ENCODE results near the gene PLA2G2A. TPM values are rescaled to one million over a fixed set of nuclear protein-coding genes. Genes with fewer than 3 reads are reported as not detected.
"Not testable (repeated sequence)": the region's sequence is repeated elsewhere in the genome, so short reads cannot be mapped to it uniquely, and the experiment has no call there.

Gene PLA2G2A
- total RNA-seq, 1 experiment from 2014 or later = 9.2 TPM

- intact Hi-C loops (cut with micrococcal nuclease; ENCODE audit: unreplicated experiment) = no loop called here
- Histone ChIP-seq H3K4me3 (ENCODE audit: low read depth, low read length) (no peak overlapping the region), H3K9me3 (0 out of 2 replicates have a peak, but pooled peaks cover 3% of the 10 kb centered on the region), H3K4me1 (no peaks in the 10 kb centered on the region), H3K36me3 (ENCODE audit: control insufficient read depth, insufficient read depth, low read length) (no peaks in the 10 kb centered on the region), H3K27me3 (replicated peaks; ENCODE audit: control insufficient read depth, insufficient read depth, low read length) (no peaks in the 10 kb centered on the region)
- no peak for DNase-seq
- no TSS peak for BruUV-seq (replicated peaks)
- Mint-ChIP-seq H3K27me3 (ENCODE audit: insufficient read depth, unreplicated experiment) (peaks cover 7% of the 10 kb centered on the region), H3K4me1 (ENCODE audit: low read depth, unreplicated experiment) (no peaks in the 10 kb centered on the region), H3K36me3 (ENCODE audit: insufficient read depth, unreplicated experiment) (no peaks in the 10 kb centered on the region), H3K27ac (ENCODE audit: unreplicated experiment) (no peak overlapping the region), H3K9me3 (ENCODE audit: unreplicated experiment) (peaks cover 46% of the 10 kb centered on the region), H3K4me3 (ENCODE audit: unreplicated experiment) (no peak overlapping the region)
- no peak for TF ChIP-seq CTCF (IDR thresholded peaks at IDR 0.05; ENCODE audit: insufficient read depth in 1 of 2, low read depth in 1 of 2, low read length in 1 of 2, severe bottlenecking in 1 of 2, unreplicated experiment in 1 of 2)
- POLR2A ChIA-PET = no interaction called here
- CTCF ChIA-PET = no interaction called here
These were observed 29.8 kb upstream of the PLA2G2A start for GRCh38 chr1:20009212-20009611.

- Mint-ChIP-seq H3K4me3 (ENCODE audit: unreplicated experiment) (no peak overlapping the region), H3K4me1 (ENCODE audit: low read depth, unreplicated experiment) (no peaks in the 10 kb centered on the region), H3K27me3 (ENCODE audit: insufficient read depth, unreplicated experiment) (peaks cover 7% of the 10 kb centered on the region), H3K36me3 (ENCODE audit: insufficient read depth, unreplicated experiment) (no peaks in the 10 kb centered on the region), H3K9me3 (ENCODE audit: unreplicated experiment) (peaks cover 42% of the 10 kb centered on the region), H3K27ac (ENCODE audit: unreplicated experiment) (no peak overlapping the region)
- no peaks in the 10 kb centered on the region for H3K36me3 ChIP-seq (ENCODE audit: control insufficient read depth, insufficient read depth, low read length)
- no peaks in the 10 kb centered on the region for H3K9me3 ChIP-seq
- TF ChIP-seq CTCF (IDR thresholded peaks at IDR 0.05; ENCODE audit: insufficient read depth in 1 of 2, low read depth in 1 of 2, low read length in 1 of 2, severe bottlenecking in 1 of 2, unreplicated experiment in 1 of 2) = no peak
- no peaks in the 10 kb centered on the region for H3K27me3 ChIP-seq (replicated peaks; ENCODE audit: control insufficient read depth, insufficient read depth, low read length)
- no peaks in the 10 kb centered on the region for H3K4me1 ChIP-seq
- BruUV-seq (replicated peaks) = no TSS peak
- no peak for DNase-seq
- intact Hi-C loops (cut with micrococcal nuclease; ENCODE audit: unreplicated experiment) = no loop called here
- no peak overlapping the region for H3K4me3 ChIP-seq (ENCODE audit: low read depth, low read length)
- ChIA-PET CTCF (interaction anchor here (0.6 kb wide), 1 partner anchor 11 kb away, joined by 4 read pairs; no protein-coding TSS in a partner anchor), POLR2A (no interaction called here)
These were observed 29.0 kb upstream of the PLA2G2A start for GRCh38 chr1:20008391-20008841.

- DNase-seq; intact Hi-C loops (cut with micrococcal nuclease; ENCODE audit: unreplicated experiment); H3K4me3 ChIP-seq (ENCODE audit: low read depth, low read length); H3K27me3 ChIP-seq (replicated peaks; ENCODE audit: control insufficient read depth, insufficient read depth, low read length); H3K36me3 ChIP-seq (ENCODE audit: control insufficient read depth, insufficient read depth, low read length); H3K4me3 Mint-ChIP-seq (ENCODE audit: unreplicated experiment); H3K27me3 Mint-ChIP-seq (ENCODE audit: insufficient read depth, unreplicated experiment); H3K4me1 Mint-ChIP-seq (ENCODE audit: low read depth, unreplicated experiment); H3K36me3 Mint-ChIP-seq (ENCODE audit: insufficient read depth, unreplicated experiment); CTCF ChIA-PET; H3K9me3 ChIP-seq; H3K4me1 ChIP-seq; POLR2A ChIA-PET; H3K27ac Mint-ChIP-seq (ENCODE audit: unreplicated experiment); BruUV-seq (replicated peaks): not testable (repeated sequence)
- peaks cover 15% of the 10 kb centered on the region for H3K9me3 Mint-ChIP-seq (ENCODE audit: unreplicated experiment)
These were observed 19.4 kb upstream of the PLA2G2A start for GRCh38 chr1:19998823-19999222.

GRCh38 chr1:19990689-19991088, 11.3 kb upstream of the PLA2G2A start:
- Mint-ChIP-seq H3K9me3 (ENCODE audit: unreplicated experiment) (no peaks in the 10 kb centered on the region), H3K4me1 (ENCODE audit: low read depth, unreplicated experiment) (no peaks in the 10 kb centered on the region), H3K36me3 (ENCODE audit: insufficient read depth, unreplicated experiment) (no peaks in the 10 kb centered on the region), H3K27me3 (ENCODE audit: insufficient read depth, unreplicated experiment) (no peaks in the 10 kb centered on the region), H3K27ac (ENCODE audit: unreplicated experiment) (no peak overlapping the region), H3K4me3 (ENCODE audit: unreplicated experiment) (no peak overlapping the region)
- DNase-seq = no peak
- intact Hi-C loops (cut with micrococcal nuclease; ENCODE audit: unreplicated experiment) = no loop called here
- no peak overlapping the region for H3K4me3 ChIP-seq (ENCODE audit: low read depth, low read length)
- POLR2A ChIA-PET = no interaction called here
- no peak for TF ChIP-seq CTCF (IDR thresholded peaks at IDR 0.05; ENCODE audit: insufficient read depth in 1 of 2, low read depth in 1 of 2, low read length in 1 of 2, severe bottlenecking in 1 of 2, unreplicated experiment in 1 of 2)
- H3K4me1 ChIP-seq = no peaks in the 10 kb centered on the region
- CTCF ChIA-PET = no interaction called here
- H3K36me3 ChIP-seq (ENCODE audit: control insufficient read depth, insufficient read depth, low read length) = no peaks in the 10 kb centered on the region
- no TSS peak for BruUV-seq (replicated peaks)
- no peaks in the 10 kb centered on the region for H3K9me3 ChIP-seq
- H3K27me3 ChIP-seq (replicated peaks; ENCODE audit: control insufficient read depth, insufficient read depth, low read length) = no peaks in the 10 kb centered on the region

GRCh38 chr1:19990182-19990582, 10.8 kb upstream of the PLA2G2A start:
- DNase-seq; H3K4me1 Mint-ChIP-seq (ENCODE audit: low read depth, unreplicated experiment); H3K9me3 Mint-ChIP-seq (ENCODE audit: unreplicated experiment); H3K27ac Mint-ChIP-seq (ENCODE audit: unreplicated experiment); POLR2A ChIA-PET; intact Hi-C loops (cut with micrococcal nuclease; ENCODE audit: unreplicated experiment); H3K27me3 ChIP-seq (replicated peaks; ENCODE audit: control insufficient read depth, insufficient read depth, low read length); H3K9me3 ChIP-seq; H3K36me3 Mint-ChIP-seq (ENCODE audit: insufficient read depth, unreplicated experiment); CTCF ChIA-PET; H3K4me3 ChIP-seq (ENCODE audit: low read depth, low read length); BruUV-seq (replicated peaks); H3K4me1 ChIP-seq; H3K36me3 ChIP-seq (ENCODE audit: control insufficient read depth, insufficient read depth, low read length); H3K4me3 Mint-ChIP-seq (ENCODE audit: unreplicated experiment); H3K27me3 Mint-ChIP-seq (ENCODE audit: insufficient read depth, unreplicated experiment): not testable (repeated sequence)
